CD4-positive, CD25-positive, alpha-beta regulatory T cell (primary cell): ENCODE data around the gene FAM240B. TPM values are rescaled to one million over a fixed set of nuclear protein-coding genes. Genes with fewer than 3 reads are reported as not detected.

Experiments
- ATAC-seq, 2 donors: fragments of 150-1000 bp; cut with Tn5 transposase; one replicate each; pipeline ENCODE4 v1.10.0; 2021; ENCODE audit warnings: low read depth in 2 of 2, moderate number of reproducible peaks in 2 of 2, moderate library complexity in 1 of 2
- DNase-seq, 3 donors: peaks; one replicate each; pipeline versions ENCODE4 v3.0.0 to v3.0.0-alpha.2; 2012 to 2022; ENCODE audit warnings: mixed read lengths in 1 of 3
- H3K27ac ChIP-seq: one replicate; pipeline ENCODE4 v1.7.0; 2013; ENCODE audit warnings: mild to moderate bottlenecking, low read length; ENCODE audit not compliant: insufficient read depth, poor library complexity, severe bottlenecking
- H3K27me3 ChIP-seq: one replicate; pipeline ENCODE4 v1.7.0; 2013; ENCODE audit warnings: low read length; ENCODE audit not compliant: control insufficient read depth, insufficient read depth
- H3K36me3 ChIP-seq: one replicate; pipeline ENCODE4 v1.7.0; 2013; ENCODE audit warnings: mild to moderate bottlenecking, low read length, moderate library complexity; ENCODE audit not compliant: control insufficient read depth, insufficient read depth
- H3K4me1 ChIP-seq: 2 replicates; pipeline ENCODE4 v1.7.0; 2013; ENCODE audit warnings: mild to moderate bottlenecking, low read length; ENCODE audit not compliant: insufficient read depth, control insufficient read depth, poor library complexity, severe bottlenecking
- H3K4me3 ChIP-seq: one replicate; pipeline ENCODE4 v1.7.0; 2013; ENCODE audit warnings: low read depth, mild to moderate bottlenecking, low read length, moderate library complexity
- H3K9me3 ChIP-seq, 2 experiments: 1 replicate in 1 of 2; 2 replicates in 1 of 2; pipeline ENCODE4 v1.7.0; 2013; ENCODE audit warnings: low read length in 2 of 2, mild to moderate bottlenecking in 1 of 2, moderate library complexity in 1 of 2; ENCODE audit not compliant: control insufficient read depth in 2 of 2
- H3K27ac Mint-ChIP-seq, 3 donors: one replicate each; pipeline ENCODE4 v1.8.0; 2020 to 2022; ENCODE audit warnings: mild to moderate bottlenecking in 3 of 3, mixed read lengths in 3 of 3, moderate library complexity in 2 of 3
- H3K27me3 Mint-ChIP-seq: one replicate; pipeline ENCODE4 v1.8.0; 2022; ENCODE audit warnings: mild to moderate bottlenecking, mixed read lengths
- H3K36me3 Mint-ChIP-seq: one replicate; pipeline ENCODE4 v1.8.0; 2020; ENCODE audit warnings: mixed read lengths
- H3K4me1 Mint-ChIP-seq, 4 donors: one replicate each; pipeline ENCODE4 v1.8.0; 2020 to 2022; ENCODE audit warnings: mixed read lengths in 4 of 4, mild to moderate bottlenecking in 1 of 4
- H3K4me3 Mint-ChIP-seq, 4 donors: one replicate each; pipeline ENCODE4 v1.8.0; 2020 to 2022; ENCODE audit warnings: mild to moderate bottlenecking in 4 of 4, mixed read lengths in 4 of 4, moderate library complexity in 3 of 4
- H3K9me3 Mint-ChIP-seq, 7 donors: one replicate each; pipeline ENCODE4 v1.8.0; 2020 to 2022; ENCODE audit warnings: mixed read lengths in 7 of 7, mild to moderate bottlenecking in 3 of 7, moderate library complexity in 2 of 7
- polyA plus RNA-seq, 4 donors: library from polyadenylated mRNA; unstranded; fragments of 300-500 nt; fragmentation: Illumina TruSeq; gene quantifications; one replicate each; pipeline ENCODE4 v1.2.3, GENCODE V29; 2021
- total RNA-seq: library from RNA; stranded (reverse); gene quantifications from one replicate; pipeline ENCODE4 v1.2.3, GENCODE V29; 2022

Gene FAM240B
- total and polyA plus RNA-seq, 5 donors from 2014 or later, result not detected

DNA sequence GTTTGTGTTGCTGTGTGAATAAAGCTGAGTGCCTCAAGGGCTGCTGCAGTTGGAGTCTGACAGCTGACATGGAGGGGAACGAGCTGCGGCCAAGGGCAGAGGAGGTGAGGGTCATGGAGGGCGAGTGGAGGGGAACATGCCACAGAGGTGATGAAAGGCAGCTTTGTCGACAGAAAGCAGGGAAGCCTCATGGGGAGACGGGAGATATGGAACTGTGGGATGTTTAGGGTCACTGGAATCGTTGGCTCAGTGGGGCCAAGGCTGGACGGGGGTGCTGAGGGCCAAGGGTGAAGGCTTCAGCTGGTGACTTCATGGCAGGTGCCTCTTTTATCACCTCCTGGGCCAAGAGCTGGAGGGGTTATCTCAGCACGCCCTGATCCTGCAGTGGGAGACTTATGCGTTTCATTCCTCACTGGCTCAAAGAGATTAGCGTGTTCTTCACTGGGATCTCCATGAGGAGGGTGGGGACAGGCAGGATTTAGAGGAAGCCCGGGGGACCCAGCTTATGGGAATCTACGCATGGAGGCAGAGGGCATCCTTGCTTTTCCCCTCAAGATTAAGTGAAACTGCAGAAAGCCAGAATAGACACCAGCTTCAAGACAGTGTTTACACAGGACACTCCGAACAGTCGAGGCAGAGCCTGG is 42.2 kb downstream of the FAM240B start:
- H3K27me3 ChIP-seq, result no peaks in the 10 kb centered on the region
- no peak overlapping the region for H3K4me3 ChIP-seq
- H3K36me3 ChIP-seq, result no peaks in the 10 kb centered on the region
- Mint-ChIP-seq H3K9me3 (peaks cover 0 to 2% (median 0%) of the 10 kb centered on the region in 7 donors), H3K36me3 (no peaks in the 10 kb centered on the region), H3K4me1 (no peaks in the 10 kb centered on the region), H3K4me3 (no peak overlapping the region), H3K27me3 (peaks cover 4% of the 10 kb centered on the region), H3K27ac (no peak overlapping the region)
- H3K9me3 ChIP-seq, result no peaks in the 10 kb centered on the region
- no peak overlapping the region for H3K27ac ChIP-seq
- DNase-seq (no peak), ATAC-seq (no peak)
- no peaks in the 10 kb centered on the region for H3K4me1 ChIP-seq

DNA sequence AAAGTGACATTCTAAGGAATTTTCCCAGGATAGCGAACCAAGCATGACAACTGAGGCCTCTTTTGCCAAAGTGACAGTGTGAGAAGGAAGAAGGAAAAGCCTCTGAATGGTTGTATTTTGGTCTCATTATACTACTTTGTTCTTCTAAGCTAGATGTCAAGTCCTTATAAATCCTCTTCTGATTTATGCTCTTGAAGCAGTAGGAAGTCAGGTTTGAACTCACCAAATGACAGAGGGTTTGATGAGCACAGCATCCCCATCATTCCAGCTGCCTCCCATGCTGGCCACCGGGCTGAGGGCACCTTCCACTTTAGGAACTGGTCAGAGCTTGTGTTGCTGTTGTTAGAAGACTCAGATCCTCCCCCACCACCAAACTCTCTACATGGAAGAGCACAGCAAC is 44.1 kb downstream of the FAM240B start:
- H3K4me3 Mint-ChIP-seq, result no peak overlapping the region
- H3K9me3 Mint-ChIP-seq, result peaks cover 0 to 2% (median 0%) of the 10 kb centered on the region in 7 donors
- ATAC-seq (no peak), DNase-seq (no peak)
- H3K27me3 Mint-ChIP-seq, result peaks cover 4% of the 10 kb centered on the region
- Histone ChIP-seq H3K9me3 (no peaks in the 10 kb centered on the region), H3K4me1 (no peaks in the 10 kb centered on the region), H3K36me3 (no peaks in the 10 kb centered on the region), H3K27me3 (no peaks in the 10 kb centered on the region), H3K27ac (no peak overlapping the region), H3K4me3 (no peak overlapping the region)
- H3K4me1 Mint-ChIP-seq, result peaks cover 0 to 6% (median 0%) of the 10 kb centered on the region in 4 donors
- no peaks in the 10 kb centered on the region for H3K36me3 Mint-ChIP-seq
- no peak overlapping the region for H3K27ac Mint-ChIP-seq

DNA sequence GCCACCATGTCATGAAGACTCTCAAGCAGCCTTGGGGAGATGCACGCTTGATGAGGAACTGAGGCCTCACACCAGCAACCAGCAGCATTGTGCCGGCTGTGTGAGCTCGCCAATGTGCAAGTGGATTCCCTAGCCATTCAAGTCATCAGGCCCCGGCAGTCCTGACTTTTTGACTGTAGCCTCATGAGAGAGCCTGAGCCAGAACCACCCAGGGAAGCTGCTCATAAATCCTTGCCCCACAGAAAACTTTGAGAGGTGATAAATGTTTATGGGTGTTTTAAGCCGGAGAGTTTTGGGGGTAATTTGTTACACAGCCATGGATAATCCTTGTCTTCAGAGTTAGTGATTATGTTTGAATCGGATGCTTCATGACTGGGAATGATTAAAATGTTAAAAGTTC is 44.7 kb downstream of the FAM240B start:
- no peak for DNase-seq
- Histone ChIP-seq H3K4me3 (no peak overlapping the region), H3K27me3 (no peaks in the 10 kb centered on the region), H3K4me1 (no peaks in the 10 kb centered on the region), H3K27ac (no peak overlapping the region), H3K9me3 (no peaks in the 10 kb centered on the region), H3K36me3 (no peaks in the 10 kb centered on the region)
- Mint-ChIP-seq H3K27ac (peak overlapping the region in 1 of 3 donors; percentile 26), H3K9me3 (no peaks in the 10 kb centered on the region), H3K36me3 (no peaks in the 10 kb centered on the region), H3K27me3 (peaks cover 4% of the 10 kb centered on the region), H3K4me1 (peaks cover 0 to 6% (median 0%) of the 10 kb centered on the region in 4 donors), H3K4me3 (no peak overlapping the region)
- ATAC-seq, result no peak

DNA sequence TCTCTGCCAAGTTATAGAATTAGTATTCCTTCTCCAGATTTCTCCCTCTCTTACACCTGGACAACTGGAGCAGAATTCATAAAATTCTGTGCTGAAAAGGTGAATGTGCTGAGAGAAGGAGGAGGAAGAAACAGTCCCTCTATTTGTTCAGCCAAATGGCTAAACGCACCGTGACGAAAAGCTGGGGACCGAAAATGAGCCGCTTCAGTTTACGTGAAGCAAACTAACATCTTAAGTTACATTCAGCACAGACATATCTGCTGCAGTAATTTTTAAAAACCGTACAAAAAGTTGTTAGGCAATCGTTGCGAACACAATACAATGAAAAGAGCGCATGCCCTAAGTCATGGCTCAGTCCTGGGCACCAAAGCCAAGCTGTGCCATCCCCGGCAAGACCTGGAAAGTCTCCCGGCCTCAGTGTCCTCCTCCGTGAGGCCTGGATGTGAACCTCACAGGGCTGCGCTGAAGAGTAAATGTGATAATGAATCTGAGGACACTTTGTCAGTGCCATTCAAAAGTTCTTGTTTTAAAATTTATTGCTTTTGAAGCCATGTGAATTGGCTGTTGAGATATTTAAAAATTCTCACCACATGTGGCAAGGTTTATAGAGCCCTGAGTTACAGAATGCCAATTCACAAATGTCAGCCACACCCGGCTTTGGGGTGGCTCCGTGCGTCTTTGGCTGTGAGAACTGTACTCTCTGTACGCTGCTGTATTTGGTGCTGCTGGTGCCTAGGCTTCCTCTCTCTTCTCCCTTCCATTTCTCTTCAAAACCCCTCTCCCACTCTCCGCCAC is 46.3 kb downstream of the FAM240B start:
- Histone ChIP-seq H3K9me3 (no peaks in the 10 kb centered on the region), H3K4me1 (no peaks in the 10 kb centered on the region), H3K4me3 (no peak overlapping the region), H3K27me3 (no peaks in the 10 kb centered on the region), H3K36me3 (no peaks in the 10 kb centered on the region), H3K27ac (no peak overlapping the region)
- H3K27ac Mint-ChIP-seq, result no peak overlapping the region
- peaks cover 0 to 6% (median 0%) of the 10 kb centered on the region in 4 donors for H3K4me1 Mint-ChIP-seq
- no peaks in the 10 kb centered on the region for H3K36me3 Mint-ChIP-seq
- ATAC-seq (no peak), DNase-seq (no peak)
- H3K27me3 Mint-ChIP-seq, result peaks cover 4% of the 10 kb centered on the region
- H3K4me3 Mint-ChIP-seq, result no peak overlapping the region
- no peaks in the 10 kb centered on the region for H3K9me3 Mint-ChIP-seq

DNA sequence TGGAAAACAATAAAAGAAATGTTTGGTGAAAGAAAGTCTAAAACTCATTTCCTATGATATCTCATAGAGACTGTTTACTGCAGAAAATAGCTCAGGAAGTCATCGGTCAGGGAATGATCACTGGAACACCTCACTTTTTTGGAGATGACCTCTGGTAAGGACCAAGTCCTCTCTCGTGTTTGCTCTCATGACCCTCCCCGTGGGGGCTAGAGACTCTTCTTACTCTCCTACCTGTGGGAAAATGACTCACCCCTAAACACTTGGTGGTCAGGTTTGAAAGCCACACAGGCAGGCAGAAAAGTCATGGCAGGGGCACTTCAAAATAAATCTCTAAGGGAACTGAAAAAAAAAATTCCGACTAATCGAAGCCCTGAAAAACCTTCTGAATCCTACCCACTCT is 48.2 kb downstream of the FAM240B start:
- Mint-ChIP-seq H3K9me3 (no peaks in the 10 kb centered on the region), H3K27ac (no peak overlapping the region), H3K4me1 (peaks cover 0 to 6% (median 0%) of the 10 kb centered on the region in 4 donors), H3K4me3 (no peak overlapping the region), H3K27me3 (peaks cover 4% of the 10 kb centered on the region), H3K36me3 (no peaks in the 10 kb centered on the region)
- Histone ChIP-seq H3K4me3 (no peak overlapping the region), H3K4me1 (no peaks in the 10 kb centered on the region), H3K9me3 (no peaks in the 10 kb centered on the region), H3K27me3 (no peaks in the 10 kb centered on the region), H3K27ac (no peak overlapping the region), H3K36me3 (no peaks in the 10 kb centered on the region)
- ATAC-seq (no peak), DNase-seq (no peak)

DNA sequence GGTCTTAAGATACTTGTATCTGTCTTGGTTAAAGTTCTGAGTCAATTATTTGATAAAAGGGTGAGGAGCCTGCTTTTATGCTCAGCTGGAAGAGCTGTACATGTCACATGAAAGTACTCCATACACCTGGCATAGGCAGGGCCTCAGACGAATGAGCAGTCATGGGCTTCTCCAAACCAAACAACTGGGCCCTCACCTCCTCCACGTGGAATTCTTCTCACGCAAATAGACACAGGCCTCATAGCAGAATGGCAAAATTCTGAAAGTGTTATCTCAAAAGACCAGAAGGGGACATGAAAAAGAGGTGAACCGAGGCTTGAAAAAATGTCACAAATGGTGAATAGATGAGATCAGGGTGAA is 48.6 kb downstream of the FAM240B start:
- no peak for ATAC-seq
- H3K9me3 ChIP-seq, result no peaks in the 10 kb centered on the region
- no peak overlapping the region for H3K4me3 ChIP-seq
- H3K27ac Mint-ChIP-seq, result no peak overlapping the region
- H3K27me3 ChIP-seq, result no peaks in the 10 kb centered on the region
- H3K36me3 Mint-ChIP-seq, result no peaks in the 10 kb centered on the region
- H3K27me3 Mint-ChIP-seq, result peaks cover 4% of the 10 kb centered on the region
- H3K36me3 ChIP-seq, result no peaks in the 10 kb centered on the region
- no peak overlapping the region for H3K27ac ChIP-seq
- H3K4me1 Mint-ChIP-seq, result peaks cover 0 to 6% (median 0%) of the 10 kb centered on the region in 4 donors
- no peak for DNase-seq
- H3K4me3 Mint-ChIP-seq, result no peak overlapping the region
- H3K9me3 Mint-ChIP-seq, result no peaks in the 10 kb centered on the region
- H3K4me1 ChIP-seq, result no peaks in the 10 kb centered on the region

DNA sequence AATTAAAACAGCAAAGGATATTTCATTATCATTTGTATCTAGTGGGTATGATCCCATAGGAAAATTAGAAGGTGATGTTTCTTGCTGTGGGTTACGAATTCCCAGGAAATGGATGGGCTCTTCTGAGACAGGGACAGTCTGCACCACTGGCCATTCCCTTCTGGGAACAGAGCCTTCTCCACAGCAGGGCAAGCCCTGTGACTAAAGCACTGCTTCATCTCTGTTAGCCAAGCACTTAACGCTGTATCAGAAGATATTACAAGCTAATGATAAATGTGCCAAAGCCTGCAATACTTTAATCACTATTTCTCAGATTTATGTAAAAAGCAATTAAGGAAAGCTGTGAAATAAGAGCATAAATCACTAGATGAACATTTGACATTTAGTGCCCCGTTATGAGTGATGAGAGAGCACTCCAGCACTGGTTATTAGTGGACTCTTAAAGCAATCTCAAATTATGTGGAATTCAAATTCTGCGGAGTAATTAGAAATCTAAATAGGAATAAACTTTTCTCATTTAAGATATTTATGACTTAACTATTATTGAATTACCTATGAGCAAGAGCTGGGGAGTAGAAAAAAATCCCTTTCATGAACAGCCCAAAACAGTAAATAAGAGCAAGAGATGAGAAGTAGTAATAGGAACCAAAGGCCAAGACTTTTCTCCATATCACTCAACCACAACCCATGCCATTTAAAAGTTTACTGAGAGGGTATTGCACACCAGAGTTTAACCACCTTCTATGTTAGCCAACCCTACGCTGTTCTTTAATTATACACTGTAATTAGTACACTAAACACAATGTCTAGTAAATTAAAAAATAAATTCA is 49.2 kb downstream of the FAM240B start:
- H3K27ac ChIP-seq, result no peak overlapping the region
- H3K4me3 ChIP-seq, result no peak overlapping the region
- H3K27me3 ChIP-seq, result no peaks in the 10 kb centered on the region
- DNase-seq (no peak), ATAC-seq (no peak)
- Mint-ChIP-seq H3K9me3 (no peaks in the 10 kb centered on the region), H3K27me3 (peaks cover 4% of the 10 kb centered on the region), H3K27ac (no peak overlapping the region), H3K4me1 (peaks cover 0 to 6% (median 0%) of the 10 kb centered on the region in 4 donors), H3K4me3 (no peak overlapping the region), H3K36me3 (no peaks in the 10 kb centered on the region)
- no peaks in the 10 kb centered on the region for H3K9me3 ChIP-seq
- no peaks in the 10 kb centered on the region for H3K36me3 ChIP-seq
- H3K4me1 ChIP-seq, result no peaks in the 10 kb centered on the region
